Upper lobe of right lung (tissue), 1 donor: Measurements from ENCODE around the gene CD9. TPM values are rescaled to one million over a fixed set of nuclear protein-coding genes. Genes with fewer than 3 reads are reported as not detected.

Source experiments
- ATAC-seq: fragments of 200-7000 bp; cut with Tn5 transposase; one replicate; pipeline ENCODE4 v1.9.1; 2020; ENCODE audit warnings: mild to moderate bottlenecking, moderate library complexity
- DNase-seq: peaks from one replicate; pipeline ENCODE4 v3.0.0-alpha.2; 2020
- H3K27ac ChIP-seq: fragments of 200-600 bp; one replicate; pipeline ENCODE4 v1.8.0; 2022
- H3K27me3 ChIP-seq: fragments of 200-600 bp; one replicate; pipeline ENCODE4 v1.8.0; 2022; ENCODE audit warnings: mild to moderate bottlenecking
- H3K36me3 ChIP-seq: fragments of 200-600 bp; one replicate; pipeline ENCODE4 v1.8.0; 2022
- H3K4me1 ChIP-seq: fragments of 200-600 bp; one replicate; pipeline ENCODE4 v1.8.0; 2022
- H3K4me3 ChIP-seq: fragments of 200-600 bp; one replicate; pipeline ENCODE4 v1.8.0; 2022; ENCODE audit warnings: mild to moderate bottlenecking
- H3K9me3 ChIP-seq: fragments of 200-600 bp; one replicate; pipeline ENCODE4 v1.8.0; 2022
- CTCF ChIP-seq: fragments of 200-600 bp; IDR thresholded peaks from one replicate; pipeline ENCODE4 v1.8.0; 2022; ENCODE audit warnings: antibody characterized with exemption
- intact Hi-C: fragments of 100-400 bp; cut with DNase I; formaldehyde crosslinking; loops from one replicate; pipeline ENCODE4 v1.11.0; 2022
- total RNA-seq: library from RNA; stranded (reverse); fragmentation: NEBNext Ultra II Directional; extraction: Animal tissue kit (Norgen Biotek cat#: 25700); gene quantifications from one replicate; pipeline ENCODE4 v1.2.1, GENCODE V29; 2021
- donor health status: DM: no; HTN: yes; CAD: no; lungs with severe emphysema.

The CD9 gene
- total RNA-seq, 1 donor from 2014 or later: 445 TPM

GRCh38 chr12:6202846-6203245, 2.6 kb downstream of the CD9 start:
- TF ChIP-seq CTCF: no peak
- peaks cover 66% of the 10 kb centered on the region for H3K4me1 ChIP-seq

GRCh38 chr12:6203601-6204000, 3.4 kb downstream of the CD9 start:
- no peak for TF ChIP-seq CTCF
- Histone ChIP-seq H3K27me3 (no peaks in the 10 kb centered on the region), H3K27ac (peak overlapping the region; percentile 25), H3K4me3 (no peak overlapping the region), H3K36me3 (peaks cover 2% of the 10 kb centered on the region), H3K4me1 (peaks cover 70% of the 10 kb centered on the region), H3K9me3 (no peaks in the 10 kb centered on the region)
- intact Hi-C loops: no loop called here
- ATAC-seq (no peak), DNase-seq (no peak)

More at GRCh38 chr12:6202846-6203245, 2.6 kb downstream of the CD9 start:
- no peaks in the 10 kb centered on the region for H3K27me3 ChIP-seq
- ATAC-seq (no peak), DNase-seq (no peak)
- no peaks in the 10 kb centered on the region for H3K36me3 ChIP-seq
- peak overlapping the region; percentile 87 for H3K27ac ChIP-seq
- H3K9me3 ChIP-seq: no peaks in the 10 kb centered on the region
- intact Hi-C loops: no loop called here
- peak overlapping the region; percentile 84 for H3K4me3 ChIP-seq

GRCh38 chr12:6204533-6205143, 4.4 kb downstream of the CD9 start:
- Histone ChIP-seq H3K27me3 (no peaks in the 10 kb centered on the region), H3K4me1 (peaks cover 73% of the 10 kb centered on the region), H3K4me3 (no peak overlapping the region), H3K27ac (peak overlapping the region; percentile 48), H3K36me3 (peaks cover 6% of the 10 kb centered on the region), H3K9me3 (no peaks in the 10 kb centered on the region)
- no peak for TF ChIP-seq CTCF
- DNase-seq (no peak), ATAC-seq (no peak)
- intact Hi-C loops: no loop called here

- H3K27ac ChIP-seq: peak overlapping the region; percentile 48
- no peak overlapping the region for H3K4me3 ChIP-seq
- peaks cover 10% of the 10 kb centered on the region for H3K36me3 ChIP-seq
- no peak for TF ChIP-seq CTCF
- DNase-seq (no peak), ATAC-seq (no peak)
- H3K9me3 ChIP-seq: no peaks in the 10 kb centered on the region
- H3K27me3 ChIP-seq: no peaks in the 10 kb centered on the region
- H3K4me1 ChIP-seq: peaks cover 73% of the 10 kb centered on the region
- intact Hi-C loops: no loop called here
Observed at GRCh38 chr12:6205144-6205539, 4.9 kb downstream of the CD9 start.

GRCh38 chr12:6205761-6206160, 5.6 kb downstream of the CD9 start:
- DNase-seq: no peak
- Histone ChIP-seq H3K9me3 (no peaks in the 10 kb centered on the region), H3K4me3 (no peak overlapping the region), H3K27me3 (no peaks in the 10 kb centered on the region), H3K27ac (peak overlapping the region; percentile 48), H3K36me3 (peaks cover 10% of the 10 kb centered on the region), H3K4me1 (peaks cover 78% of the 10 kb centered on the region)
- no peak for ATAC-seq
- no peak for TF ChIP-seq CTCF
- intact Hi-C loops: no loop called here

GRCh38 chr12:6206327-6206726, 6.1 kb downstream of the CD9 start:
- Histone ChIP-seq H3K4me3 (no peak overlapping the region), H3K9me3 (no peaks in the 10 kb centered on the region), H3K4me1 (peaks cover 82% of the 10 kb centered on the region), H3K36me3 (peaks cover 10% of the 10 kb centered on the region), H3K27ac (peak overlapping the region; percentile 36), H3K27me3 (no peaks in the 10 kb centered on the region)
- DNase-seq: no peak
- intact Hi-C loops: no loop called here
- ATAC-seq: no peak
- TF ChIP-seq CTCF: no peak
